Astrocyte (in vitro differentiated cells and primary cell): ENCODE measurements around the gene RNGTT. TPM values are rescaled to one million over a fixed set of nuclear protein-coding genes. Genes with fewer than 3 reads are reported as not detected.

Experiments used
- DNase-seq: peaks from one replicate; pipeline ENCODE4 v3.0.0-alpha.2; 2010; ENCODE audit warnings: low read depth
- FAIRE-seq: peaks from 2 replicates; lab custom pipeline; 2011; peaks lifted over from hg19 to GRCh38; lab: Jason Lieb, UNC
- H2AFZ ChIP-seq: 2 replicates; pipeline ENCODE4 v1.6.0; 2012; ENCODE audit warnings: low read depth, low read length, inconsistent platforms
- H3K27ac ChIP-seq: 2 replicates; pipeline ENCODE4 v1.5.1; 2011; ENCODE audit warnings: low read depth, low read length, inconsistent platforms
- H3K27me3 ChIP-seq: 2 replicates; pipeline ENCODE4 v1.6.0; 2011; ENCODE audit warnings: low read length, inconsistent platforms; ENCODE audit not compliant: insufficient read depth
- H3K36me3 ChIP-seq: 2 replicates; pipeline ENCODE4 v1.5.1; 2011; ENCODE audit warnings: low read length, inconsistent platforms; ENCODE audit not compliant: insufficient read depth
- H3K4me1 ChIP-seq: 2 replicates; pipeline ENCODE4 v1.5.1; 2011; ENCODE audit warnings: low read length, inconsistent platforms; ENCODE audit not compliant: insufficient read depth
- H3K4me2 ChIP-seq: 2 replicates; pipeline ENCODE4 v1.6.0; 2012; ENCODE audit warnings: low read length, inconsistent platforms
- H3K4me3 ChIP-seq: 2 replicates; pipeline ENCODE4 v1.5.1; 2011; ENCODE audit warnings: low read depth, mild to moderate bottlenecking, low read length, inconsistent platforms; ENCODE audit not compliant: insufficient read depth
- H3K79me2 ChIP-seq: 2 replicates; pipeline ENCODE4 v1.6.0; 2012; ENCODE audit warnings: mild to moderate bottlenecking, low read length, inconsistent platforms; ENCODE audit not compliant: insufficient read depth
- H3K9ac ChIP-seq: 2 replicates; pipeline ENCODE4 v1.6.0; 2012; ENCODE audit warnings: mild to moderate bottlenecking, low read length, inconsistent platforms
- H3K9me3 ChIP-seq: 2 replicates; pipeline ENCODE4 v1.5.1; 2012; ENCODE audit warnings: low read depth, mild to moderate bottlenecking, low read length, inconsistent platforms; ENCODE audit not compliant: insufficient read depth
- H4K20me1 ChIP-seq: 2 replicates; pipeline ENCODE4 v1.6.0; 2012; ENCODE audit warnings: low read length, inconsistent platforms; ENCODE audit not compliant: insufficient read depth
- H3K27ac Mint-ChIP-seq: one replicate; pipeline ENCODE4 v1.8.0; 2021; ENCODE audit warnings: mild to moderate bottlenecking, mixed read lengths; ENCODE audit not compliant: unreplicated experiment
- H3K27me3 Mint-ChIP-seq: one replicate; pipeline ENCODE4 v1.8.0; 2021; ENCODE audit warnings: low read depth, mixed read lengths; ENCODE audit not compliant: unreplicated experiment
- H3K36me3 Mint-ChIP-seq: one replicate; pipeline ENCODE4 v1.8.0; 2021; ENCODE audit warnings: low read depth, mixed read lengths; ENCODE audit not compliant: unreplicated experiment
- H3K4me1 Mint-ChIP-seq: one replicate; pipeline ENCODE4 v1.8.0; 2021; ENCODE audit warnings: low read depth, mixed read lengths; ENCODE audit not compliant: unreplicated experiment
- H3K4me3 Mint-ChIP-seq: one replicate; pipeline ENCODE4 v1.8.0; 2021; ENCODE audit warnings: mild to moderate bottlenecking, moderate library complexity, mixed read lengths; ENCODE audit not compliant: unreplicated experiment
- H3K9me3 Mint-ChIP-seq: one replicate; pipeline ENCODE4 v1.8.0; 2021; ENCODE audit warnings: mild to moderate bottlenecking, mixed read lengths; ENCODE audit not compliant: unreplicated experiment
- EZH2 ChIP-seq: IDR thresholded peaks from 2 replicates; pipeline ENCODE4 v1.6.1; 2012; ENCODE audit warnings: mild to moderate bottlenecking, low read length, inconsistent platforms; ENCODE audit not compliant: insufficient read depth
- total RNA-seq: library from RNA; stranded (reverse); gene quantifications from 2 replicates; pipeline ENCODE4 v1.2.1, GENCODE V29; 2021
- TF ChIP-seq, protein P1 (sequence below): IDR thresholded peaks from 2 replicates; pipeline ENCODE4 v1.5.1; 2011; ENCODE audit warnings: low read depth, mild to moderate bottlenecking, inconsistent platforms, low read length, moderate library complexity; ENCODE audit not compliant: insufficient read depth

The RNGTT gene
- total RNA-seq, 1 donor from 2014 or later = 16.0 TPM

DNA sequence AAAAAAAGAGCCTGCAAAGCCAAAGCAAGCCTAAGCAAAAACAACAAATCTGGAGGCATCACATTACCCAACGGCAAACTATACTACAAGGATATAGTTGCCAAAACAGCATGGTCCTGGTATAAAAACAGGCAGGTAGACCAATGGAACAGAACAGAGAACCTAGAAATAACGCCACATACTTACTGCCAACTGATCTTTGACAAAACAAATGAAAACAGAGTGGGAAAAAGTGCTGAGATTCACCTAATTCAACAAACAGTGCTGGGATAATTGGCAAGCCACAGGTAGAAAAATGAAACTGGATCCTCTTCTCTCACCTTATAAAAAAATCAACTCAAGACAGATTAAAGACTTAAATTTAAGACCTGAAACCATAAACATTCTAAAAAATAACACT is 291.8 kb downstream of the RNGTT start:
- Mint-ChIP-seq H3K9me3 (peaks cover 18% of the 10 kb centered on the region), H3K27ac (no peak overlapping the region), H3K4me1 (no peaks in the 10 kb centered on the region), H3K4me3 (no peak overlapping the region), H3K27me3 (no peaks in the 10 kb centered on the region), H3K36me3 (peaks cover 26% of the 10 kb centered on the region)
- Histone ChIP-seq H3K9me3 (peaks cover 9% of the 10 kb centered on the region), H3K9ac (no peak overlapping the region), H4K20me1 (no peaks in the 10 kb centered on the region), H3K4me1 (no peaks in the 10 kb centered on the region), H3K27ac (no peak overlapping the region), H3K36me3 (no peaks in the 10 kb centered on the region), H3K4me2 (no peak overlapping the region), H3K27me3 (no peaks in the 10 kb centered on the region), H3K4me3 (no peak overlapping the region), H2AFZ (no peak overlapping the region), H3K79me2 (no peaks in the 10 kb centered on the region)
- FAIRE-seq (no peak), DNase-seq (no peak)
- TF ChIP-seq, protein P1, sequence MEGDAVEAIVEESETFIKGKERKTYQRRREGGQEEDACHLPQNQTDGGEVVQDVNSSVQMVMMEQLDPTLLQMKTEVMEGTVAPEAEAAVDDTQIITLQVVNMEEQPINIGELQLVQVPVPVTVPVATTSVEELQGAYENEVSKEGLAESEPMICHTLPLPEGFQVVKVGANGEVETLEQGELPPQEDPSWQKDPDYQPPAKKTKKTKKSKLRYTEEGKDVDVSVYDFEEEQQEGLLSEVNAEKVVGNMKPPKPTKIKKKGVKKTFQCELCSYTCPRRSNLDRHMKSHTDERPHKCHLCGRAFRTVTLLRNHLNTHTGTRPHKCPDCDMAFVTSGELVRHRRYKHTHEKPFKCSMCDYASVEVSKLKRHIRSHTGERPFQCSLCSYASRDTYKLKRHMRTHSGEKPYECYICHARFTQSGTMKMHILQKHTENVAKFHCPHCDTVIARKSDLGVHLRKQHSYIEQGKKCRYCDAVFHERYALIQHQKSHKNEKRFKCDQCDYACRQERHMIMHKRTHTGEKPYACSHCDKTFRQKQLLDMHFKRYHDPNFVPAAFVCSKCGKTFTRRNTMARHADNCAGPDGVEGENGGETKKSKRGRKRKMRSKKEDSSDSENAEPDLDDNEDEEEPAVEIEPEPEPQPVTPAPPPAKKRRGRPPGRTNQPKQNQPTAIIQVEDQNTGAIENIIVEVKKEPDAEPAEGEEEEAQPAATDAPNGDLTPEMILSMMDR = no peak
- TF ChIP-seq EZH2 = no peak

DNA sequence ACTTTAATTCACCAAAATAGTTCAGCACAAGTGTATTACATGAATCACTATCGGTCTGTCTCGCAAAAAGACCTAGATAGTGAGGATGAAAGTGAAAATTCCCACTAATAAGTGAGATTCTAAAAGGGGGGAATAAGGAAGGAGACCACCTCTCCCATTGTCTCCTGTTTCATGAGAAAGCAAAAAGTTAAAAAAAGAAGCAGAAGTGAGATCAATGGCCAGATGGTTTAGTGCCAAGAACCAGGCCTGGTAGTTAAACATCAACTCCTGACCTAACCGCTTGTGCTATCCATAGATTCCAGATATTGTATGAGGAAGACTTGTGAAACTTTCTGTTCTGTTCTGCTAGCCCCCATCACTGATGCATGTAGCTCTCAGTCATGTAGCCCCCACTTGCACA is 293.0 kb downstream of the RNGTT start:
- TF ChIP-seq, protein P1 = no peak
- no peak for TF ChIP-seq EZH2
- Mint-ChIP-seq H3K27ac (no peak overlapping the region), H3K4me3 (no peak overlapping the region), H3K9me3 (peaks cover 18% of the 10 kb centered on the region), H3K36me3 (peaks cover 26% of the 10 kb centered on the region), H3K4me1 (no peaks in the 10 kb centered on the region), H3K27me3 (no peaks in the 10 kb centered on the region)
- no peaks in the 10 kb centered on the region for H3K79me2 ChIP-seq
- H3K4me2 ChIP-seq = no peak overlapping the region
- no peak for FAIRE-seq
- H3K4me3 ChIP-seq = no peak overlapping the region
- H3K36me3 ChIP-seq = no peaks in the 10 kb centered on the region
- no peak overlapping the region for H3K9ac ChIP-seq
- DNase-seq = peak; percentile 2
- peaks cover 9% of the 10 kb centered on the region for H3K9me3 ChIP-seq
- no peaks in the 10 kb centered on the region for H4K20me1 ChIP-seq
- H3K4me1 ChIP-seq = no peaks in the 10 kb centered on the region
- H2AFZ ChIP-seq = no peak overlapping the region
- H3K27me3 ChIP-seq = no peaks in the 10 kb centered on the region
- no peak overlapping the region for H3K27ac ChIP-seq

DNA sequence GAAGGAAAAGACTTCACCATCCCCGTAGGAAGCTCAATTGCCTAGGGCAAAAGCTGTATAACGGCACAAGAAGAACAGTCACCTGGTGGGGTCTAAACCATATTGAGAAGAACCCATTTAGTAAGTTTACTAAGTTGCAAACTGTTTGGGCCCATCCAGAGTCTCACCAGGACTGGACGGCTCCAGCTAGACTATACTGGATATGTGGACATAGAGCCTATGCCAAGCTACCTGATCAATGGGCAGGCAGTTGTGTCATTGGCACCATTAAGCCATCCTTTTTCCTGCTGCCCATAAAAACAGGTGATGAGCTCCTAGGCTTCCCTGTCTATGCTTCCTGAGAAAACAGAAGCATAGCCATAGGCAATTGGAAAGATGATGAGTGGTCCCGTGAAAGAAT is 293.9 kb downstream of the RNGTT start:
- DNase-seq (no peak), FAIRE-seq (no peak)
- no peak overlapping the region for H3K4me2 ChIP-seq
- no peak for TF ChIP-seq EZH2
- TF ChIP-seq, protein P1 = no peak
- H3K9me3 Mint-ChIP-seq = peaks cover 18% of the 10 kb centered on the region
- H3K9ac ChIP-seq = no peak overlapping the region
- H3K36me3 ChIP-seq = no peaks in the 10 kb centered on the region
- peaks cover 9% of the 10 kb centered on the region for H3K9me3 ChIP-seq
- no peaks in the 10 kb centered on the region for H3K4me1 ChIP-seq
- no peaks in the 10 kb centered on the region for H3K27me3 Mint-ChIP-seq
- H3K79me2 ChIP-seq = no peaks in the 10 kb centered on the region
- H3K27ac ChIP-seq = no peak overlapping the region
- no peaks in the 10 kb centered on the region for H3K27me3 ChIP-seq
- H3K27ac Mint-ChIP-seq = no peak overlapping the region
- no peak overlapping the region for H3K4me3 Mint-ChIP-seq
- no peak overlapping the region for H3K4me3 ChIP-seq
- H2AFZ ChIP-seq = no peak overlapping the region
- peaks cover 31% of the 10 kb centered on the region for H3K36me3 Mint-ChIP-seq
- no peaks in the 10 kb centered on the region for H4K20me1 ChIP-seq
- no peaks in the 10 kb centered on the region for H3K4me1 Mint-ChIP-seq
